ENCODE results near the gene MRGPRG.

DNA sequence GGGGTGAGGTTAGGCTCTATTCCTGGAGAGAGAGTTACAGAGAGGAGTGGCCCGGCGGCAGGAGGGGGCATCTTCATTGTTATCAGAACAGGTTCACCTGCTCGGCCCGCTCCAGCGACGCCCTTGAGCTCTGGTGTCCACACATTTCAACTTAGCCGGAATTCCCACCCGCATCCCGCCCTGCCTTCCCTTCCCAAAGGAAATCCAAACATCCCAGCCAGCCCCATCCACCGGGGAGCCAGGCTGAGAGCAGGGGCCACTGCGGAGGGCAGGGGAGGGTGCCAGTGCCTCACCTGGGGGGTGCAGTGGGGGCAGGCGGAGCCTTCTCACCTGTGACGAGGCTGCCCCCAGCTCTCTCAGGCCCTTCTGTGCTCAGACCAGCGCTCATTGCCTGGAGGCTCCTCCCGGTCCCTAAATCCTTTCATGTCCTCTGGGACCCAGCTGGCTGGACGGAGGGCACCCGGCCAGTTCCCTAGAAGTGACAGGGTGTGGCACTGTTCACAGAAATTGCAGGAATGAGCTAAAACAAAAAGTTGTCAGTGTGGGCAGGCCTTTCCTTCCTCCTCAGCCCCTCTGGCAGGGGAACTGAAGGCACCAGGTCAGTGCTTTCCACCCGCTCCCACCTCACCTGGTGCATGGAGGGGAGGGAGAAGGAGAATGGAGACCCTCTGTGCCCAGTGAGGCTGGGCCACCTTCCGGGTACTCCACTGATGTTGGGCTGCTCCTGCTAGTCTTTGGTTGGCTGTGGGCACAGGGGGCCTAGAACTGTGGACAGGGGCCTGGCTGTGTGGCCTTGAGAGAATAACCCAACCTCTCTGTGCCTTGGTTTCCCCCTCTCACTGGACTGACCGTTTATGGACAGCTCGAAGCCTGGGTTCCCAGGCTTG lies 2.2 kb upstream of the MRGPRG start:
- no peak for TF ChIP-seq EZH2 (IDR thresholded peaks at IDR 0.05; ENCODE audit: low read length, missing control alignments)
- TF ChIP-seq, protein P1, sequence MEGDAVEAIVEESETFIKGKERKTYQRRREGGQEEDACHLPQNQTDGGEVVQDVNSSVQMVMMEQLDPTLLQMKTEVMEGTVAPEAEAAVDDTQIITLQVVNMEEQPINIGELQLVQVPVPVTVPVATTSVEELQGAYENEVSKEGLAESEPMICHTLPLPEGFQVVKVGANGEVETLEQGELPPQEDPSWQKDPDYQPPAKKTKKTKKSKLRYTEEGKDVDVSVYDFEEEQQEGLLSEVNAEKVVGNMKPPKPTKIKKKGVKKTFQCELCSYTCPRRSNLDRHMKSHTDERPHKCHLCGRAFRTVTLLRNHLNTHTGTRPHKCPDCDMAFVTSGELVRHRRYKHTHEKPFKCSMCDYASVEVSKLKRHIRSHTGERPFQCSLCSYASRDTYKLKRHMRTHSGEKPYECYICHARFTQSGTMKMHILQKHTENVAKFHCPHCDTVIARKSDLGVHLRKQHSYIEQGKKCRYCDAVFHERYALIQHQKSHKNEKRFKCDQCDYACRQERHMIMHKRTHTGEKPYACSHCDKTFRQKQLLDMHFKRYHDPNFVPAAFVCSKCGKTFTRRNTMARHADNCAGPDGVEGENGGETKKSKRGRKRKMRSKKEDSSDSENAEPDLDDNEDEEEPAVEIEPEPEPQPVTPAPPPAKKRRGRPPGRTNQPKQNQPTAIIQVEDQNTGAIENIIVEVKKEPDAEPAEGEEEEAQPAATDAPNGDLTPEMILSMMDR (conservative IDR thresholded peaks at IDR 0.05 in 1 of 2, IDR thresholded peaks at IDR 0.05 in 1 of 2; ENCODE audit: low read depth in 1 of 2, low read length in 2 of 2), result no peak

Measured in fibroblast of lung (primary cell).